ENCODE measurements around the gene COL1A2. TPM values are rescaled to one million over a fixed set of nuclear protein-coding genes. Genes with fewer than 3 reads are reported as not detected.

The COL1A2 gene
- total RNA-seq, 1 experiment from 2014 or later: 42.1 TPM

DNA sequence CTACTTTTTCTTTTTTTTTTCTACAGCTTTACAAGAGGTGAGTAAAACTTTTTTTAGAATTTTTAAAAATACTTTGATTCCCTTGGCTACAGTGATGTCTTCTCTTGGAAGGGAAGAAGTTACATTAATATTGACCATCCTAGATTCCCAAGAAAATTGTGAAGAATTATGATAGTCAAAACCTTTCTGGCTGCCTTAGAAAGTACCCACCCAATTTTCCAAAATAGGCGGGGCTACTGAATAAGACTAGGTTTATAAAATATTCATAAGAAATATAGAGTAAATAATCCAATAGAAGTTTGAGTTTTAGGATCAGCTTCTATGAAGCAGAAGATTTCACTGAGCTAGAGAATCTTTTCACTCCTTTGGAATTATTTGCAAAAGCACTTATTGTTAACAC lies 3.0 kb downstream of the COL1A2 start:
- Histone ChIP-seq H2BK15ac (ENCODE audit: low read depth, low read length) (no peak overlapping the region), H3K4me1 (ENCODE audit: insufficient read depth, low read length) (no peaks in the 10 kb centered on the region; the same call in 1 of the 2 replicates), H3K18ac (ENCODE audit: insufficient read length, low read depth, low read length) (no peak overlapping the region), H3K27ac (ENCODE audit: insufficient read length, low read depth, low read length) (no peak overlapping the region), H2AK5ac (ENCODE audit: insufficient read length, low read length) (no peak overlapping the region), H2BK12ac (ENCODE audit: insufficient read length, low read depth, low read length) (no peak overlapping the region), H3K23me2 (ENCODE audit: insufficient read length, low read depth, low read length, poor library complexity, severe bottlenecking) (peaks cover 17% of the 10 kb centered on the region), H4K8ac (replicated peaks; ENCODE audit: insufficient read length, low read depth, low read length) (no peak overlapping the region), H2BK120ac (ENCODE audit: low read depth, low read length, poor library complexity, severe bottlenecking) (no peak overlapping the region), H3K79me2 (ENCODE audit: insufficient read depth, low read length) (no peaks in the 10 kb centered on the region), H3K27me3 (ENCODE audit: insufficient read depth, low read length) (no peaks in the 10 kb centered on the region), H3K9ac (ENCODE audit: extremely low read depth, insufficient read length, low read length) (no peak overlapping the region), H2BK20ac (ENCODE audit: low read depth, low read length, poor library complexity, severe bottlenecking) (no peak overlapping the region), H2BK5ac (ENCODE audit: insufficient read length, low read length) (no peak overlapping the region), H3K9me3 (ENCODE audit: control insufficient read depth, low read depth, low read length) (no peaks in the 10 kb centered on the region), H3K23ac (ENCODE audit: insufficient read length, low read depth, low read length) (no peak overlapping the region), H3K79me1 (ENCODE audit: insufficient read depth, low read depth, low read length, poor library complexity, severe bottlenecking) (no peaks in the 10 kb centered on the region), H3K4ac (ENCODE audit: low read depth, low read length) (no peak overlapping the region), H3K56ac (ENCODE audit: insufficient read length, low read depth, low read length) (no peak overlapping the region), H4K20me1 (ENCODE audit: control insufficient read depth, insufficient read depth, insufficient read length) (no peaks in the 10 kb centered on the region), H4K91ac (ENCODE audit: insufficient read length, low read depth, low read length) (no peak overlapping the region), H2AFZ (ENCODE audit: low read length) (no peak overlapping the region), H3K4me2 (ENCODE audit: insufficient read depth, insufficient read length, low read length) (no peak overlapping the region), H4K5ac (ENCODE audit: insufficient read length, low read depth, low read length) (no peak overlapping the region), H3K14ac (ENCODE audit: insufficient read depth, low read length) (no peak overlapping the region), H3T11ph (ENCODE audit: low read length) (no peak overlapping the region)
- Mint-ChIP-seq H3K27me3 (ENCODE audit: low read depth) (peaks cover 8% of the 10 kb centered on the region), H3K36me3 (ENCODE audit: insufficient read depth in 1 of 3, low read depth in 3 of 3) (peaks cover 0 to 28% (median 1%) of the 10 kb centered on the region in 3 experiments; a peak in 2 of 7 replicates), H3K4me1 (peaks cover 23 to 29% of the 10 kb centered on the region in 2 experiments), H3K9me3 (no peaks in the 10 kb centered on the region), H3K4me3 (no peak overlapping the region), H3K27ac (no peak overlapping the region)
- WGBS (ENCODE audit: extremely low coverage, insufficient read length, low lambda C conversion rate): no CpG with 5 or more reads among the region's 1 CpG
- DNase-seq: no peak
- TF ChIP-seq, protein P1, sequence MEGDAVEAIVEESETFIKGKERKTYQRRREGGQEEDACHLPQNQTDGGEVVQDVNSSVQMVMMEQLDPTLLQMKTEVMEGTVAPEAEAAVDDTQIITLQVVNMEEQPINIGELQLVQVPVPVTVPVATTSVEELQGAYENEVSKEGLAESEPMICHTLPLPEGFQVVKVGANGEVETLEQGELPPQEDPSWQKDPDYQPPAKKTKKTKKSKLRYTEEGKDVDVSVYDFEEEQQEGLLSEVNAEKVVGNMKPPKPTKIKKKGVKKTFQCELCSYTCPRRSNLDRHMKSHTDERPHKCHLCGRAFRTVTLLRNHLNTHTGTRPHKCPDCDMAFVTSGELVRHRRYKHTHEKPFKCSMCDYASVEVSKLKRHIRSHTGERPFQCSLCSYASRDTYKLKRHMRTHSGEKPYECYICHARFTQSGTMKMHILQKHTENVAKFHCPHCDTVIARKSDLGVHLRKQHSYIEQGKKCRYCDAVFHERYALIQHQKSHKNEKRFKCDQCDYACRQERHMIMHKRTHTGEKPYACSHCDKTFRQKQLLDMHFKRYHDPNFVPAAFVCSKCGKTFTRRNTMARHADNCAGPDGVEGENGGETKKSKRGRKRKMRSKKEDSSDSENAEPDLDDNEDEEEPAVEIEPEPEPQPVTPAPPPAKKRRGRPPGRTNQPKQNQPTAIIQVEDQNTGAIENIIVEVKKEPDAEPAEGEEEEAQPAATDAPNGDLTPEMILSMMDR (conservative IDR thresholded peaks at IDR 0.05): no peak

Measured in H9 (cell line).